Thoracic aorta (tissue), 2 donors: Measurements from ENCODE around the gene IL37. TPM values are rescaled to one million over a fixed set of nuclear protein-coding genes. Genes with fewer than 3 reads are reported as not detected.

Source experiments
- ATAC-seq: fragments of 150-250 bp; one replicate; pipeline ENCODE4 v1.8.0; 2017; ENCODE audit warnings: low read depth; ENCODE audit not compliant: insufficient number of reproducible peaks, low FRiP score
- DNase-seq: peaks from one replicate; pipeline ENCODE4 v3.0.0-alpha.2; 2020; ENCODE audit warnings: low spot score
- H3K27ac ChIP-seq, 2 donors: fragments of 200-600 bp; sonication (generic); 1 replicate in 1 of 2; 2 replicates in 1 of 2; pipeline ENCODE4 v1.5.1; 2016; ENCODE audit warnings: mild to moderate bottlenecking in 2 of 2, moderate library complexity in 2 of 2
- H3K27me3 ChIP-seq: fragments of 200-600 bp; sonication (generic); replicated peaks from 2 replicates; pipeline ENCODE4 v1.6.0; 2016; ENCODE audit warnings: mild to moderate bottlenecking; ENCODE audit not compliant: insufficient read depth
- H3K36me3 ChIP-seq: fragments of 200-600 bp; sonication (generic); one replicate; pipeline ENCODE4 v1.5.1; 2016
- H3K4me1 ChIP-seq, 2 donors: fragments of 200-600 bp; sonication (generic); 1 replicate in 1 of 2; 2 replicates in 1 of 2; pipeline versions ENCODE4 v1.5.1 to v1.6.0; 2016; ENCODE audit warnings: low read depth in 2 of 2, mild to moderate bottlenecking in 1 of 2; ENCODE audit not compliant: control insufficient read depth in 1 of 2
- H3K4me3 ChIP-seq: fragments of 200-600 bp; sonication (generic); 2 replicates; pipeline ENCODE4 v1.5.1; 2016; ENCODE audit warnings: mild to moderate bottlenecking
- H3K9me3 ChIP-seq: fragments of 200-600 bp; sonication (generic); 2 replicates; pipeline ENCODE4 v1.5.1; 2016
- CTCF ChIP-seq: fragments of 200-600 bp; sonication (generic); IDR thresholded peaks from one replicate; pipeline ENCODE4 v1.5.1; 2019; ENCODE audit warnings: antibody characterized with exemption
- total RNA-seq, 2 donors: library from RNA; depleted of rRNA; stranded (reverse); fragments of >200 nt; gene quantifications; one replicate each; pipeline versions ENCODE4 v1.1.0 to v1.2.3, GENCODE V29; 2016

IL37 gene
- total RNA-seq, 2 donors from 2014 or later: not detected

GRCh38 chr2:112917856-112918255 is 6.9 kb downstream of the IL37 start:
- H3K36me3 ChIP-seq: no peaks in the 10 kb centered on the region
- no peaks in the 10 kb centered on the region for H3K27me3 ChIP-seq
- ATAC-seq: no peak
- H3K9me3 ChIP-seq: no peaks in the 10 kb centered on the region
- no peak overlapping the region for H3K27ac ChIP-seq
- H3K4me3 ChIP-seq: no peak overlapping the region
- no peaks in the 10 kb centered on the region for H3K4me1 ChIP-seq
- DNase-seq: no peak
- TF ChIP-seq CTCF: no peak

GRCh38 chr2:112918256-112918655 is 7.3 kb downstream of the IL37 start:
- no peaks in the 10 kb centered on the region for H3K27me3 ChIP-seq
- DNase-seq: no peak
- no peak for ATAC-seq
- no peak for TF ChIP-seq CTCF
- no peaks in the 10 kb centered on the region for H3K36me3 ChIP-seq
- no peak overlapping the region for H3K4me3 ChIP-seq
- no peak overlapping the region for H3K27ac ChIP-seq
- H3K4me1 ChIP-seq: no peaks in the 10 kb centered on the region
- no peaks in the 10 kb centered on the region for H3K9me3 ChIP-seq

- DNase-seq (no peak), ATAC-seq (no peak)
- Histone ChIP-seq H3K27ac (no peak overlapping the region), H3K36me3 (no peaks in the 10 kb centered on the region), H3K4me1 (no peaks in the 10 kb centered on the region), H3K27me3 (no peaks in the 10 kb centered on the region), H3K4me3 (no peak overlapping the region), H3K9me3 (no peaks in the 10 kb centered on the region)
- no peak for TF ChIP-seq CTCF
Measured at GRCh38 chr2:112919086-112919485, 8.1 kb downstream of the IL37 start.

GRCh38 chr2:112920923-112921532 is 10.1 kb downstream of the IL37 start:
- H3K4me1 ChIP-seq: no peaks in the 10 kb centered on the region
- TF ChIP-seq CTCF: no peak
- H3K27me3 ChIP-seq: no peaks in the 10 kb centered on the region
- no peak overlapping the region for H3K4me3 ChIP-seq
- DNase-seq (no peak), ATAC-seq (no peak)
- no peaks in the 10 kb centered on the region for H3K36me3 ChIP-seq
- no peaks in the 10 kb centered on the region for H3K9me3 ChIP-seq
- no peak overlapping the region for H3K27ac ChIP-seq

- Histone ChIP-seq H3K4me1 (no peaks in the 10 kb centered on the region), H3K36me3 (no peaks in the 10 kb centered on the region), H3K9me3 (no peaks in the 10 kb centered on the region), H3K27me3 (no peaks in the 10 kb centered on the region), H3K4me3 (no peak overlapping the region), H3K27ac (no peak overlapping the region)
- no peak for ATAC-seq
- DNase-seq: no peak
- no peak for TF ChIP-seq CTCF
Measured at GRCh38 chr2:112921982-112922381, 11.0 kb downstream of the IL37 start.
